Endothelial cell (in vitro differentiated cells): Measurements from ENCODE around the gene SNCG. TPM values are rescaled to one million over a fixed set of nuclear protein-coding genes. Genes with fewer than 3 reads are reported as not detected.
"Not testable (repeated sequence)": the region's sequence is repeated elsewhere in the genome, so short reads cannot be mapped to it uniquely, and the experiment has no call there.

Source experiments
- DNase-seq: peaks from one replicate; pipeline ENCODE4 v3.0.0; 2021; ENCODE audit warnings: low spot score
- H3K27ac Mint-ChIP-seq: one replicate; pipeline ENCODE4 v1.8.0; 2021; ENCODE audit warnings: mixed read lengths, inconsistent platforms; ENCODE audit not compliant: unreplicated experiment
- H3K27me3 Mint-ChIP-seq: one replicate; pipeline ENCODE4 v1.8.0; 2021; ENCODE audit warnings: mild to moderate bottlenecking, moderate library complexity, mixed read lengths, inconsistent platforms; ENCODE audit not compliant: unreplicated experiment
- H3K36me3 Mint-ChIP-seq: one replicate; pipeline ENCODE4 v1.8.0; 2021; ENCODE audit warnings: mild to moderate bottlenecking, low read depth, mixed read lengths, inconsistent platforms; ENCODE audit not compliant: unreplicated experiment
- H3K4me1 Mint-ChIP-seq: one replicate; pipeline ENCODE4 v1.8.0; 2021; ENCODE audit warnings: mild to moderate bottlenecking, mixed read lengths, inconsistent platforms; ENCODE audit not compliant: unreplicated experiment
- H3K4me3 Mint-ChIP-seq: one replicate; pipeline ENCODE4 v1.8.0; 2021; ENCODE audit warnings: mild to moderate bottlenecking, mixed read lengths, inconsistent platforms; ENCODE audit not compliant: unreplicated experiment
- H3K9me3 Mint-ChIP-seq: one replicate; pipeline ENCODE4 v1.8.0; 2021; ENCODE audit warnings: mixed read lengths, inconsistent platforms; ENCODE audit not compliant: unreplicated experiment
- total RNA-seq: library from RNA; stranded (reverse); fragmentation: NEBNext Ultra II Directional; extraction: Animal tissue kit (Norgen Biotek cat#: 25700); gene quantifications from one replicate; pipeline ENCODE4 v1.2.1, GENCODE V29; 2021; ENCODE audit not compliant: unreplicated experiment
- TF ChIP-seq, protein P1 (sequence below): fragments of 200-600 bp; sonication (generic); IDR thresholded peaks from one replicate; pipeline ENCODE4 v1.5.0; 2021; ENCODE audit warnings: antibody characterized with exemption; ENCODE audit not compliant: unreplicated experiment

Gene SNCG
- total RNA-seq, 1 donor from 2014 or later = 52.9 TPM

DNA sequence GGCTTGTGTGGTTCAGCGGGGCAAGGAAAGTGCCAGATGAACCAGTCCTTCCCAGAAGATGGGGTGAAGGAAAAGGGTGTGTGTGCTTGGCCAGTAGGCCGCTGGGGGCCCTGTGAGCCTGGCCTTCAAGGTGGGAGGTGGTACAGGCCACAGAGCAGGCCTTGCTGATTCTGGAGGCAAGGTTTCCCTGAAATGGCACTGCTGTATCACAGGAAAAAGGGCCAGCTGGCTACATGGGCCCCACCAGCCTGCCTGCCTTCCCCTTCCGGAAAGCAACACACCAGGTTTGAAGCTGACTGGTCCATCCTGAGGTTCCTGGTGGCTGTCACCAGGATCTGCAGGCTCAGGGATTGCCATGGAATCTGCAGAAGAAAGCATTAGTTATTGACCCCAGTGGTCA, 13.5 kb upstream of the SNCG start:
- Mint-ChIP-seq H3K36me3 (peaks cover 48% of the 10 kb centered on the region), H3K4me1 (peaks cover 44% of the 10 kb centered on the region), H3K9me3 (no peaks in the 10 kb centered on the region), H3K4me3 (peak overlapping the region; percentile 73), H3K27me3 (peaks cover 12% of the 10 kb centered on the region), H3K27ac (no peak overlapping the region)
- no peak for DNase-seq
- TF ChIP-seq, protein P1, sequence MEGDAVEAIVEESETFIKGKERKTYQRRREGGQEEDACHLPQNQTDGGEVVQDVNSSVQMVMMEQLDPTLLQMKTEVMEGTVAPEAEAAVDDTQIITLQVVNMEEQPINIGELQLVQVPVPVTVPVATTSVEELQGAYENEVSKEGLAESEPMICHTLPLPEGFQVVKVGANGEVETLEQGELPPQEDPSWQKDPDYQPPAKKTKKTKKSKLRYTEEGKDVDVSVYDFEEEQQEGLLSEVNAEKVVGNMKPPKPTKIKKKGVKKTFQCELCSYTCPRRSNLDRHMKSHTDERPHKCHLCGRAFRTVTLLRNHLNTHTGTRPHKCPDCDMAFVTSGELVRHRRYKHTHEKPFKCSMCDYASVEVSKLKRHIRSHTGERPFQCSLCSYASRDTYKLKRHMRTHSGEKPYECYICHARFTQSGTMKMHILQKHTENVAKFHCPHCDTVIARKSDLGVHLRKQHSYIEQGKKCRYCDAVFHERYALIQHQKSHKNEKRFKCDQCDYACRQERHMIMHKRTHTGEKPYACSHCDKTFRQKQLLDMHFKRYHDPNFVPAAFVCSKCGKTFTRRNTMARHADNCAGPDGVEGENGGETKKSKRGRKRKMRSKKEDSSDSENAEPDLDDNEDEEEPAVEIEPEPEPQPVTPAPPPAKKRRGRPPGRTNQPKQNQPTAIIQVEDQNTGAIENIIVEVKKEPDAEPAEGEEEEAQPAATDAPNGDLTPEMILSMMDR = no peak

DNA sequence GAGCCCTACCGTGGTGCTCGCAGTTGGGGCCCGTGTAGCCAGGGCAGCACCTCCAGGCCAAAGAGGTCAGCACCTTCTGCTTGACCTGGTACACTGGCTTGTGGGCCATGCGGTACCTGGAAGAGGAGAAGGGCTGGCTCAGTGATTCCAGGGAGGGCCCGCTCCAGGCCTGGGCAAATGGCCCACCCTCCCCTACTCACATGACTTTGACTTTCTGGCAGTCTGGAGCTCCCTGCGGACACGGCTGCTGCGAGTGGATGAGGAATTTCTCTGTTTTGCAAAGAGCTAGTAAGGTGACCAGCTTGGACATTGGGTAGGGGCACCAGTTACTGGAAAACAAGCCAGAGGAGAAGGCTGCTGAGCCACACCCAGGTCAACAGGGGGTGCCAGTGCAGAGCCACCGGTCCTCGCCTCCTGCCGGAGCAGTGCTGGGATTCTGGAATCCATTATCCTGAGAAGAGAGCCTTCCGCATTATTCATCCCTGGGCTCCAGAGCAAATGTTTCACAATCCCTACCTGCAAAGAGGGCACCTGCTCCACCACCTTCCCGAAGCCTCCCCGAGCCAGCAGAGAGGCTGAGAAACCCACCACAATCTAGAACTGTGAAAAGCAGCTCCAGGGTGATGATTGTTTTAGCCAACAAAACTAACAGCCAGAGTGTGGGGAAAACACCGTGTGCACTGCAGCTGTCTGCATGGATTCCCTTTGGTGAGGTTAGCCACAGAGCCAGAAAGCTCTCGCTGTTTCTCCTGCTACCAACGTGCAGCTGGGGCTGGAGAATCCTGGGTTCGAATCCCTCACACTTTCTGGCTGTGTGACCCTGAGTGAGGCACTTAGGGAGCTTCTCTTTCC, 12.8 kb upstream of the SNCG start:
- Mint-ChIP-seq H3K9me3 (no peaks in the 10 kb centered on the region), H3K27me3 (peaks cover 12% of the 10 kb centered on the region), H3K4me3 (peak overlapping the region; percentile 31), H3K4me1 (peaks cover 47% of the 10 kb centered on the region), H3K27ac (no peak overlapping the region), H3K36me3 (peaks cover 48% of the 10 kb centered on the region)
- no peak for DNase-seq
- TF ChIP-seq, protein P1 = no peak

GRCh38 chr10:86946213-86947155, 11.9 kb upstream of the SNCG start:
- Mint-ChIP-seq H3K9me3 (no peaks in the 10 kb centered on the region), H3K4me1 (peaks cover 52% of the 10 kb centered on the region), H3K4me3 (peak overlapping the region; percentile 69), H3K27ac (peak overlapping the region; percentile 64), H3K27me3 (peaks cover 12% of the 10 kb centered on the region), H3K36me3 (peaks cover 48% of the 10 kb centered on the region)
- TF ChIP-seq, protein P1 = no peak
- DNase-seq = no peak

DNA sequence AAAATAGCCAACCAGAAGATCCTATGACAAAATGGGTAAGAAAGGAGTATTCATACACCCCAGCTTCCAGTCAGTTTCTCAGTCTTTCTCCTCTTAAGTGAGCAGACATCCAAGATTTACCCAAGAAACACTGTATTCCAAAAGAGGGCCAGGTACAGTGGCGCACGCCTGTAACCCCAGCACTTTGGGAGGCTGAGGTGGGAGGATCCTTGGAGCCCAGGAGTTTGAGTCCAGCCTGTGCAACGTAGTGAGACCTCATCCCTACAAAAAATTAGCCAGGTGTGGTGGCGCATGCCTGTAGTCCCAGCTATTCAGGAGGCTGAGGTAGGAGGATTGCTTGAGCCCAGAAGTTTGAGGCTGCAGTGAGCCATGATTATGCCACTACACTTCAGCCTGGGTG, 10.6 kb upstream of the SNCG start:
- Mint-ChIP-seq H3K36me3 (peaks cover 58% of the 10 kb centered on the region), H3K4me1 (peaks cover 65% of the 10 kb centered on the region)
- not testable (repeated sequence) for DNase-seq, H3K4me3 Mint-ChIP-seq, H3K9me3 Mint-ChIP-seq, H3K27ac Mint-ChIP-seq, H3K27me3 Mint-ChIP-seq

GRCh38 chr10:86950349-86950748, 8.1 kb upstream of the SNCG start:
- H3K36me3 Mint-ChIP-seq = peaks cover 53% of the 10 kb centered on the region
- H3K4me3 Mint-ChIP-seq = peak overlapping the region; percentile 68
- H3K27me3 Mint-ChIP-seq = peaks cover 2% of the 10 kb centered on the region
- DNase-seq = no peak
- H3K9me3 Mint-ChIP-seq = no peaks in the 10 kb centered on the region
- TF ChIP-seq, protein P1 = no peak
- peaks cover 66% of the 10 kb centered on the region for H3K4me1 Mint-ChIP-seq
- peak overlapping the region; percentile 15 for H3K27ac Mint-ChIP-seq
